HUES64 (cell line): Measurements from ENCODE around the gene GRK6.

Source experiments
- H3K27ac ChIP-seq: 2 replicates; pipeline ENCODE4 v1.7.0; 2013; ENCODE audit warnings: low read depth, low read length, inconsistent platforms
- H3K27me3 ChIP-seq: 2 replicates; pipeline ENCODE4 v1.6.1; 2013; ENCODE audit warnings: mild to moderate bottlenecking, low read length; ENCODE audit not compliant: insufficient read depth
- H3K36me3 ChIP-seq: 2 replicates; pipeline ENCODE4 v1.6.1; 2013; ENCODE audit warnings: mild to moderate bottlenecking, low read length; ENCODE audit not compliant: insufficient read depth
- H3K4me1 ChIP-seq: 2 replicates; pipeline ENCODE4 v1.6.1; 2013; ENCODE audit warnings: mild to moderate bottlenecking, low read length, moderate library complexity; ENCODE audit not compliant: insufficient read depth
- H3K4me3 ChIP-seq: 2 replicates; pipeline ENCODE4 v1.5.1; 2013; ENCODE audit warnings: mild to moderate bottlenecking, low read length, moderate library complexity
- H3K9ac ChIP-seq: 2 replicates; pipeline ENCODE4 v1.6.1; 2013; ENCODE audit warnings: mild to moderate bottlenecking, low read depth, low read length
- H3K9me3 ChIP-seq: 2 replicates; pipeline ENCODE4 v1.6.1; 2013; ENCODE audit warnings: low read depth, low read length; ENCODE audit not compliant: insufficient read depth
- WGBS: fragments of 150-250, 120-280 bp; methylation state at CpG from one replicate; pipeline ENCODE4 v1.1.7; 2013; ENCODE audit warnings: missing lambda C conversion rate; 5-methylcytosine and 5-hydroxymethylcytosine counted together

Gene GRK6

DNA sequence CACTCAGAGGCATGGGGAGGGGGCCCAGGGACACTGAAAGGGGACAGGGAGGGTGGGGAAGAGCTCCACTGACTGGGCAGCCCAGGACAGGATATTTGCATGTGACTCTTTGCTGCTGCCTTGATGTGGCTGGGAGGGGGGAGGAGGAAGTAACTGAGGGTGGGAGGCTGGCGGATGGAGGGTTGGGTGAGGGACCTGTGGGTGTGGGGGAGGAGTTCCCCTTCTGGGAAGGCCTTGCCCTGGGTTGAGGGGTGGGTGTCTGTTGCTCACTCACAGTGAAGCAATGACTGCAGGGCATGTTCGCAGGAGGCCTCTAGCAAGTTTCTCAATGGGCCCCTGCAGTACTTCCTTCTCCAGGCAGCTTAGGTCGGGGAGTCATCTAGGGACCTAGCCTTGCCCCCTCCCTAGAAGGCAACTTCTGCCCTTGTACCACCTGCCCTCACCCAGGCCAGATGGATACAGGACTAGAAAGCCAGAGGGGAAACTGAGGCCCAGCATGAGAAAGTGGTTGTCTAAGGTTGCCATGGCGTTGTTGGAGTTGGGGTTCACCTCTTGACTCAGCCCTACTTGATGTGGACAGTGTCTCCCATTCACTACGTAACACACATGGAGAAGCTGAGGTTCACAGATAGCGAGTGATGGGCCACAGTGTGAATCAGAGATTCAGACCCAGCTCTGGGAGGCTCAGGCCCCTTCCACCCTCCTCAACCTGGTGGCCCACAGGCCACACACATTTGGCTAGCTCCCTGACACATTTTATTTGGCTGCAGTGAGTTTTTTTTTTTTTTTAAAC is 3.0 kb downstream of the GRK6 start:
- H3K4me3 ChIP-seq = no peak overlapping the region
- H3K9me3 ChIP-seq = no peaks in the 10 kb centered on the region
- H3K27me3 ChIP-seq = no peaks in the 10 kb centered on the region
- WGBS = 85% methylated on average over 6 of the region's 6 CpGs
- no peak overlapping the region for H3K27ac ChIP-seq
- H3K36me3 ChIP-seq = peaks cover 34% of the 10 kb centered on the region
- H3K9ac ChIP-seq = no peak overlapping the region
- peaks cover 15% of the 10 kb centered on the region for H3K4me1 ChIP-seq

- Histone ChIP-seq H3K27me3 (no peaks in the 10 kb centered on the region), H3K4me3 (no peak overlapping the region), H3K36me3 (peaks cover 42% of the 10 kb centered on the region), H3K9me3 (no peaks in the 10 kb centered on the region), H3K27ac (no peak overlapping the region), H3K9ac (no peak overlapping the region), H3K4me1 (peaks cover 13% of the 10 kb centered on the region)
- WGBS = 93% methylated on average over 26 of the region's 26 CpGs
These were observed 3.9 kb downstream of the GRK6 start for GRCh38 chr5:177430140-177430951.

GRCh38 chr5:177430972-177431316 is 4.5 kb downstream of the GRK6 start:
- no peaks in the 10 kb centered on the region for H3K9me3 ChIP-seq
- H3K36me3 ChIP-seq = peaks cover 46% of the 10 kb centered on the region
- H3K9ac ChIP-seq = no peak overlapping the region
- H3K27ac ChIP-seq = no peak overlapping the region
- no peak overlapping the region for H3K4me3 ChIP-seq
- H3K4me1 ChIP-seq = peaks cover 11% of the 10 kb centered on the region
- WGBS = 91% methylated on average over 7 of the region's 7 CpGs
- no peaks in the 10 kb centered on the region for H3K27me3 ChIP-seq

DNA sequence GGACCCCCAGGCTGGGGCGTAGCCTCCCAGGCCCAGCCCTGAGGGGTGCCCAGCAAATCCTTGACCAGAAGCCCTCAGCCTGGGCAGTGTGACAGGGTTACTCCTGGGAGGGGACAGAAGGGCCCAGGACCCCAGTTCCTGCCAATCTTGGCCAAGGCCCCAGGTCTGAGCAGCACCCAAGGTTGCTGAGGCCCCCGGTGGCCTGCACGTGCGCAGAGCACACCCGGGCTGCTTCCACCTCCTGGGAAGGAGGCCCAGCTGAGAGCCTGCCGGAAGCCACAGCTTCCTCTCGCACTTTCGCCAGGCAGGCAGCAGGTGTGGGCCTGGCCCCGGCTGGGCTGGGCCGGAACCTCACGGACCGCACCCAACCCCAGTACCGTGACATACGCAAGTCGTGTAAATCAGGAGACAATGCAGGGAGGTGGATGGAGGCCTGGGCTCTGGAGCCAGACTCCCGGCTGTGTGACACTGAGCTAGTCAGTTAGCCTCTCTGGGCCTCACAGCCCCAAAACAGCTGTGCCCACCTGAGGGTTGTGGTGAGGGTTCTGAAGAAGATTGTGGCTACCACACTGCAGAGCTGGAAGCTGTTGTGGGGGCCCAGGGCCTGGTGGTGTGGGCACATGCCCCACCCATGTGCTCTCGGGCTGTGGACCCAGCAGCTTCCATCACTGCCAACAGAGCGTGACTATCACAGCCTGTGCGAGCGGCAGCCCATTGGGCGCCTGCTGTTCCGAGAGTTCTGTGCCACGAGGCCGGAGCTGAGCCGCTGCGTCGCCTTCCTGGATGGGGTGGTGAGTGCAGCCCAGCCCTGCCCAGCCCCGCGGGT is 5.1 kb downstream of the GRK6 start:
- 95% methylated on average over 29 of the region's 29 CpGs for WGBS
- Histone ChIP-seq H3K4me3 (no peak overlapping the region), H3K27ac (no peak overlapping the region), H3K9me3 (no peaks in the 10 kb centered on the region), H3K36me3 (peaks cover 49% of the 10 kb centered on the region), H3K27me3 (no peaks in the 10 kb centered on the region), H3K9ac (no peak overlapping the region), H3K4me1 (peaks cover 11% of the 10 kb centered on the region)

GRCh38 chr5:177432143-177432838 is 5.8 kb downstream of the GRK6 start:
- no peak overlapping the region for H3K9ac ChIP-seq
- H3K27me3 ChIP-seq = no peaks in the 10 kb centered on the region
- peaks cover 51% of the 10 kb centered on the region for H3K36me3 ChIP-seq
- no peaks in the 10 kb centered on the region for H3K9me3 ChIP-seq
- H3K4me3 ChIP-seq = no peak overlapping the region
- WGBS = 95% methylated on average over 18 of the region's 18 CpGs
- peaks cover 9% of the 10 kb centered on the region for H3K4me1 ChIP-seq
- no peak overlapping the region for H3K27ac ChIP-seq

GRCh38 chr5:177432839-177433657 is 6.6 kb downstream of the GRK6 start:
- Histone ChIP-seq H3K36me3 (peaks cover 57% of the 10 kb centered on the region), H3K9ac (no peak overlapping the region), H3K4me3 (no peak overlapping the region), H3K27ac (no peak overlapping the region), H3K9me3 (no peaks in the 10 kb centered on the region), H3K27me3 (no peaks in the 10 kb centered on the region), H3K4me1 (peaks cover under 1% of the 10 kb centered on the region; the same call in 1 of the 2 replicates)
- WGBS = 92% methylated on average over 25 of the region's 25 CpGs

- Histone ChIP-seq H3K4me3 (no peak overlapping the region), H3K27me3 (no peaks in the 10 kb centered on the region), H3K4me1 (no peaks in the 10 kb centered on the region; the same call in 1 of the 2 replicates), H3K27ac (no peak overlapping the region), H3K9ac (no peak overlapping the region), H3K9me3 (no peaks in the 10 kb centered on the region), H3K36me3 (peaks cover 63% of the 10 kb centered on the region)
- WGBS = 95% methylated on average over 29 of the region's 29 CpGs
These were observed 7.3 kb downstream of the GRK6 start for GRCh38 chr5:177433658-177434217.

GRCh38 chr5:177434437-177434836 is 8.0 kb downstream of the GRK6 start:
- H3K9me3 ChIP-seq = no peaks in the 10 kb centered on the region
- peaks cover 66% of the 10 kb centered on the region for H3K36me3 ChIP-seq
- no peak overlapping the region for H3K4me3 ChIP-seq
- no peak overlapping the region for H3K9ac ChIP-seq
- no peaks in the 10 kb centered on the region; the same call in 1 of the 2 replicates for H3K4me1 ChIP-seq
- 93% methylated on average over 8 of the region's 8 CpGs for WGBS
- no peaks in the 10 kb centered on the region for H3K27me3 ChIP-seq
- H3K27ac ChIP-seq = no peak overlapping the region

DNA sequence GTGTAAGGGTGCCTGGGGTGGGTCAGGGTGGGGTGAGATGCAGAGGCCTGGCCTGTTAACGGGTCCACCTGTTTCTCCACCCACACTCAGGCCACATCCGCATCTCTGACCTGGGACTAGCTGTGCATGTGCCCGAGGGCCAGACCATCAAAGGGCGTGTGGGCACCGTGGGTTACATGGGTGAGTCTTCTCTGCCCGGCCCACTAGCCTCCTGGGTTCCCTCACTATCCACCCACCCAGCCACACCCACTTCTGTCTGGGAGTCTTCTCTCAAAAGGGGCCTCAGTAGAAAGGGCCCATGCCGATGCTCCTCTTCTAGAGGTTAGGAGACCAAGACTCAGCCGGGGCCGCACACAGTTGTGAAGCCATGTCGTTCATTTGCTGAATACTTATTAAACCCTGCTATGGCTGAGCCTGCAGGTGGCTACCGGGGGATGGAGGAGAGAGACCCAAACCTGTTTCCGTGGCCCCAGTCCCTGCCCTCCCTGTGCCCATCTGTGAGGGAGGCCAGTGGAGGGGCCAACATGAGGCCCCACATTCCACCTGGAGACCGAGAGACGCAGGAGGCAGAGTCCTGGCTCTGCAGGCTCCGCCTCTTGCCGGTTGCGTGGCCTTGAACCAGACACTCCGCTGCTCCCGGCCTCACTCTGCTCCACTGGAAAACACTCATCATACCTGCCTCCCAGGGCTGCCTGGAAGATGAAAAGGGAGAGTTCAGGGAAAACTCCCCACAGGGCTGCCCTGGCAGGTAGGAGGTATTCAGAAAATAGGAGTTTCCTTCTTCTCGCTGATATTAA is 8.7 kb downstream of the GRK6 start:
- Histone ChIP-seq H3K27me3 (no peaks in the 10 kb centered on the region), H3K4me1 (no peaks in the 10 kb centered on the region; the same call in 1 of the 2 replicates), H3K9me3 (no peaks in the 10 kb centered on the region), H3K4me3 (no peak overlapping the region), H3K36me3 (peaks cover 66% of the 10 kb centered on the region), H3K9ac (no peak overlapping the region), H3K27ac (no peak overlapping the region)
- 97% methylated on average over 20 of the region's 20 CpGs for WGBS
